Activated CD4-positive, alpha-beta T cell treated with anti-CD3 and anti-CD28 coated beads, Interleukin-10, Interleukin-2, amounts not matched to agents 100 ng/mL and 50 ng/mL, durations not matched to agents 16 hours and 8 hours (primary cell): ENCODE data around the gene RARG.

Experiments
- DNase-seq: peaks from one replicate; pipeline ENCODE4 v3.0.0-alpha.2; 2020

The RARG gene

GRCh38 chr12:53231921-53232645 is at the start of gene RARG:
RARG (minus strand) TSS chr12:53232209; CDS start chr12:53227545, 4,664 bp downstream.
- DNase-seq: peak; percentile 66

DNA sequence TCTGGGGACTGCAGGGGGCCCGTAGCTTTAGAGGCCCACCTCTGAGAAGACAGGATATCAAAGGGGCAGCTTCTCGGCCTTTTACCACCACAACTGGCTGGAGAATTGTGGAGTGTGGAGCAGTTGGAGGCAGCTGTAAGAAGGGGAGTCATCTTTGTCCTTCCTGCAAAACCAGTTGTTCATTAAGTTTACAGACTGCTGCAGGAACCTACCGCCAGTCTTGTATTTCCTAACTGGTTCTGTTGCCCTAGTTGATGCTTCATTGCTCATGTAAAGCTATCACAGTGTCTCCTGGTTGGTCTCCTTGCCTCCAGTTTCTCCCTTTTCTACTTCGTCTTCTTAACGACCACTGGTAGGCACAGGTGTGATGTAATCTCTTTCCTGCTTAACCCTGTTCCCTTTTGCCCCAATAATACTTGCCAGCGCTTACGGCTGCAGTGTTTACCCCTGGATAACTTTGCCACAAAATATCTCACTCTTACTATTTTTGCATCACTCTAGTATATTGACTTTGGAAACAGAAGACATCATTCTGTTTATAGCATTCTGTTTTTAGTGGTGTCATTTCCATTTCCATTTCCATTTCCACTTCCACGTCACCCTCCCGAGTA is 48.0 kb upstream of the RARG start:
- DNase-seq: no peak

- no peak for DNase-seq
Observed at GRCh38 chr12:53279283-53279869, 47.4 kb upstream of the RARG start.

GRCh38 chr12:53277981-53278380 is 46.0 kb upstream of the RARG start:
- no peak for DNase-seq

DNA sequence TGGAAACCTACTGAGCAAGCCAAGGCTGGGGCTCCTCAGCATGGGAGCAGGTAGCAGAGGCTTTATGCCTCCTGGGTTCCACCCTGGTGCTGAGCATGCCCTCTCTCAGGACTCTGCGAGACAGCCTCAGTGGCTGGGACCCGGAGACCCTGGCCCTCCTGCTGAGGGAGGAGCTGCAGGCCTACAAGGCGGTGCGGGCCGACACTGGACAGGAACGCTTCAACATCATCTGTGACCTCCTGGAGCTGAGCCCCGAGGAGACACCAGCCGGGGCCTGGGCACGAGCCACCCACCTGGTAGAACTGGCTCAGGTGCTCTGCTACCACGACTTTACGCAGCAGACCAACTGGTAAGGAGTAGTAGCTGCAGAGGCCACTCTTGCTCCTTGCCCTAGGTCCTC is 44.5 kb upstream of the RARG start:
- DNase-seq: no peak

- DNase-seq: no peak
Observed at GRCh38 chr12:53274445-53274844, 42.4 kb upstream of the RARG start.

DNA sequence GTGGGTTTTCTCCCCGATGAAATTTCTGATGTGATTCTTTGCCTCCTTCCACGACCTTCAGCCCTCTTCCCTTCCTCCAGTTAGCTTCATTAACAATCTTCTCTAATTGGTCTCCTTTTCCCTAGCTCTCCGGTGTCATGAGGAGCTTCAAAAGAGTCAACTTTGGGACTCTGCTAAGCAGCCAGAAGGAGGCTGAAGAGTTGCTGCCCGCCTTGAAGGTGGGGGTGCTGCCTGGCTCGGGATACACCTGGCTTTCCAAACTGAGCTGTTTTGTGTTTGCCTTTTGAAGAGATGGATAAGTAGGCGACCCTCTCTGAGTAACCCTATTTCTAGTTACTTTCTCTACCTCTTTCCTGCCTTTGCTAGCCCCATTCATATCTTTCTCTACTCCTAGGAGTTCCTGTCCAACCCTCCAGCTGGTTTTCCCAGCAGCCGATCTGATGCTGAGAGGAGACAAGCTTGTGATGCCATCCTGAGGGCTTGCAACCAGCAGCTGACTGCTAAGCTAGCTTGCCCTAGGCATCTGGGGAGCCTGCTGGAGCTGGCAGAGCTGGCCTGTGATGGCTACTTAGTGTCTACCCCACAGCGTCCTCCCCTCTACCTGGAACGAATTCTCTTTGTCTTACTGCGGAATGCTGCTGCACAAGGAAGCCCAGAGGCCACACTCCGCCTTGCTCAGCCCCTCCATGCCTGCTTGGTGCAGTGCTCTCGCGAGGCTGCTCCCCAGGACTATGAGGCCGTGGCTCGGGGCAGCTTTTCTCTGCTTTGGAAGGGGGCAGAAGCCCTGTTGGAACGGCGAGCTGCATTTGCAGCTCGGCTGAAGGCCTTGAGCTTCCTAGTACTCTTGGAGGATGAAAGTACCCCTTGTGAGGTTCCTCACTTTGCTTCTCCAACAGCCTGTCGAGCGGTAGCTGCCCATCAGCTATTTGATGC is 36.9 kb upstream of the RARG start:
- no peak for DNase-seq

- DNase-seq: peak; percentile 90
Observed at GRCh38 chr12:53267999-53268629, 36.1 kb upstream of the RARG start, which contains the start of gene ESPL1. ESPL1 (plus strand) TSS chr12:53268299; CDS start chr12:53268767, 468 bp downstream.

DNA sequence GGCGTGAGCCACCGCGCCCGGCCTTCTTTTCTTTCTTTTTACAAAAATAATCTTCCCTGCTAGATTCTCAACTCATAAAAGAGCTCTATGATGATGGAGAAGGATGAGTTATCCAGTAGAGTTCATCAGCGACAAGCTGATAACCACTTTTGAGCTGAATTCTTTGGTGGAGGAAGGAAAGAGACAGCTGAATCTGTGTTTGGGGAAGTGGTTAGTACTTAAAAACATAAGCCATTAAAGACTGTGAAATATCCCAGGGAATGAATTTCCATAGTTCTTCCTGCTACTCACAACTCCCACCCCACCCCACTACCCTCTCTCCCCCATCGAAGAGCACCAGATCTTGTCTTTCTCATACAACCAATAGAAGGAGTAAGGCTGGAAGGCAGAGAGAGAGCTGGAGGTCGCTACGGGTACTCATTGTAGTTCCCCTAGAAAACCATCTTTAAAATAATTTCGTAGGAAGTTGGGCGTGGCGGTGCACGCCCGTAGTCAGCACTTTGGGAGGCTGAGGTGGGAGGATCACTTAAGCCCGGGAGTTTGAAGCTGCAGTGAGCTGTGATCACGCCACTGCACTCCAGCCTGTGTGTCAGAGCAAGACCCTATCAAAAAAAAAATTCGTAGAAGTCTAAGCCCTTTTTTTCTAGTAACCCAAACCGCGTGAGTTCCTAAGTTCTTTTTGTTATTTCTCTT is 35.4 kb upstream of the RARG start:
- DNase-seq: peak; percentile 56

- no peak for DNase-seq
Observed at GRCh38 chr12:53265783-53266182, 33.8 kb upstream of the RARG start.

GRCh38 chr12:53259891-53260290 is 27.9 kb upstream of the RARG start:
- no peak for DNase-seq

GRCh38 chr12:53258541-53259539 is 26.8 kb upstream of the RARG start:
- DNase-seq: no peak

DNA sequence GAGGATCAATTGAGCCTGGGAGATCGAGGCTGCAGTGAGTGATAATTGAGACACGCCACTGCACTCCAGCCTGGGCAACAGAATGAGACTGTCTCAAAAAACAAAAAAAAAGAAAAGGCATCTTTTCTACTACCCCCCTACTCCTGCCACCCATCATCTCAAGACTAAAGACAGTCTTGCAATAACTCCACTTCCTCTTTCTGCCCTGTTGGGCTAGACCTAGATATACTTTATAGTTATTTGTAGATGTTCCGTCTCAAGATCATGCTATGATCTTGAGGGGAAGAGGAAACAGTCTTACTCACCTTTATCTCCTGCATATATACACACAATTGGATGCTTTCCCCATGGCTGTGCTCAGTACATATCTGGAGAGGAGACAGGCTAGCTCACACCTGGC is 24.0 kb upstream of the RARG start:
- no peak for DNase-seq

DNA sequence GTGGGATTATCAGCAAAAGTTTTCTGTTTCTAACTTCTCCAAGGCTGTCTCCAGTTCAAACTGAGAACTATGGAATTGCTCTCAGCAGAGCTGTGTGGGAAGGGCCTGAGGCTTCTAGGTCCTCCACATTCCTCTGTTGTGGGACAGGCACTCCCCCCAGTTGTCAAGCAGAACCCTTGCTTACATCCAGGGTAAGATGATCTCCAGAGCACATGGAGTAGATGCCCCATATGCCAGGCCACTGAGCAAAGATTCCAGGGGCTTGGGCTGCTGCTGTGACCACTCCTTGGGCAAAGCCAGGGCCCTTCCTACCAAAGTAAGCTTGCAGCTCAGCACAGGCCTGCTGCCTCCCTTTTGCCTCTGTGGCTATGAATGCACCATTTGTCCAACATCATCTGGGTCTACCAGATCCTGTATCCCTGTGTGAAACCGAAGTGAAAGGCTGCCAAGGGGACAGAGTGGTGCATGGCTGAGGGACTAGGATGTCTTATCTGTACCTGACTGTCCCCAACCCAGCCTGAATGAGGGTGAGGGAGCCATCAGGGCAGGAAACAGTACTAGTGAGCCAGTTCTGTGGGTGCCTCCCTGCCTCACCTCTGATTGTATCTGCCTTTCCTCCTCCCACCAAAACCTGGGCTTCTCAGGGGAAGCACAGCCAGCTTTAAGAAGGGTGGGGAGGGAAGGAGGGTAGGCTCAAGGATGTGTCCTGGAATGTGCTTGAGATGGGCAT is 23.0 kb upstream of the RARG start:
- no peak for DNase-seq

- no peak for DNase-seq
Observed at GRCh38 chr12:53253298-53253697, 21.3 kb upstream of the RARG start.

DNA sequence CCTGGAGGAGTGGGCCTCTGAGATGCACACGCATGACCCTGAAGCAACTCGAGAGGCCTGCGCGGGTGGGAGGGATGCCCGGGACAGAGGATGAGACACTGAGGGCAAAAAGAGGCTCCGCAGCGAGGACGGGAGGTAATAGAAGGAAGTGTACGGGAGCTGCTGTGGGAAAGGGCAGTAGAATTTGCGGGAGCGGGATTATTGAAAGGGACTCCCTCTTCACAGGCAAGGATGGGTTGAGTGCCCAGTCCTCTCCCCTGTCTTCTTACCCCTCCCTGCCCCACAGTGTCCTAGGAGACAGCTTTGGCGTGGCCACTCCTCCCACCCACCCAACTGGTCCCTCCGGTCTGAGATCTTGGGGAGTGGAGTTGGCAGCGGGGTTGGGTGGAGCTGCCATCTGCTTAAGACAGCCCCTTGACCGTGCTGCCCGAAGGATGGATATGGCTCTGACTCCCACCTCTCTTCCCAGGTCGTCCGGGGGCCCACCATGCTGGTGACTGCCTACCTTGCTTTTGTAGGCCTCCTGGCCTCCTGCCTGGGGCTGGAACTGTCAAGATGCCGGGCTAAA is 20.4 kb upstream of the RARG start:
- DNase-seq: no peak

- peak; percentile 82 for DNase-seq
Observed at GRCh38 chr12:53251477-53252348, 19.7 kb upstream of the RARG start.

- DNase-seq: no peak
Observed at GRCh38 chr12:53245286-53245685, 13.3 kb upstream of the RARG start.

GRCh38 chr12:53244337-53244736 is 12.3 kb upstream of the RARG start:
- DNase-seq: no peak
